Measurements from ENCODE around the gene ACKR3.
A peak's percentile ranks its signal among the peaks of the same experiment; 100 is the strongest.

ACKR3 gene

DNA sequence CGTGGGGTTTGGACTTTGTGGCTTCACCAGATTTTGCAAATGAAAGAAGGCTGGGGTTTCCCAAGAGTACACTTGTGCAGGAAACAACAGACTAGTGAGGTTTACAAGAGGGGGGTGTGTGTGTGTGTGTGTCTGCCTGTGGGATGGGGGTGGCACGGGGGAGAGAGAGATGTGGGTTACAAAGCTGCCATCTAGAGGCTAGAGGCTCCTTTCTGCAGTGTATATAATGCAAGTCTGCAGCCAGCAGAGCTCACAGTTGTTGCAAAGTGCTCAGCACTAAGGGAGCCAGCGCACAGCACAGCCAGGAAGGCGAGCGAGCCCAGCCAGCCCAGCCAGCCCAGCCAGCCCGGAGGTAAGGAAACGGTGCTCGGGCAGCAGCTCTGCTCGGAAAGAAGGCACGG is at the start of gene ACKR3:
TSS of gene ACKR3 (plus strand) at position 253 of the 401 bp plus-strand sequence. CDS start 10,641 bp downstream, outside the sequence.
- peak; percentile 38 to 64 (median 45) for DNase-seq (ENCODE audit: low read depth in 3 of 3)

DNA sequence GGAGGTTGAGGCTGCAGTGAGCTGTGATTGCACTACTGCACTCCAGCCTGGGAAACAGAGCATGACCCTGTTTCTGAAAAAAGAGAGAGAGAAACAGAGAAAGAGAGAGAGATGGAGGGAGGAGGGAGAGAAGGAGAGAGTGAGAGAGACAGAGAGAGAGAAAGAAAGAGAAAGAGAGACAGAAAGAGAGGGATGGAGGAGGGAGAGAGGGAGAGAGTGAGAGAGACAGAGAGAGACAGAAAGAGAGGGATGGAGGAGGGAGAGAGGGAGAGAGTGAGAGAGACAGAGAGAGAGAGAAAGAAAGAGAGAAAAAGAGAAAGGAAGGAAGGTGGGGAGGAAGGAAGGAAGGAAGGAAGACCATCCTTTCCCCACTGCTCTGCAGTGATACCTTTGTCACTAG is 48.1 kb upstream of the ACKR3 start:
- no peak for DNase-seq (ENCODE audit: low read depth in 3 of 3)

DNA sequence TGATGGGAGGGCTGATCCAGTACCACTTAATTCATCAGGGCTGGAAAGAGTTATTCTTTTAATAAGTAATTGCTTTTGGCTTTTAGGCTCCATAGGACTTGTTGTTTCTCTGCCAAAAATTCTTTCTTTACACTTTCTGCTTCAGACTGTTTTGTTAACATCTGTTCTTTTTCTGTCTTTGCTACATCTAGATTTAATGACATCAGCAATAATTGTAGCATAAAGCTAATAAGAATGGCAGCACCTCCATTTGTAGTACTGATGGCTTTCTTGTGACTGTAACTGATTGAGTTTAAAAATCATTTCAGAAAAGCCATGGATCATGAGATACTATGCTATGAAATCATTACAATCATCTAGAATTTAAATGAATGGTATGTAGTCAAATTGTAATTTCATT is 46.4 kb upstream of the ACKR3 start:
- no peak for DNase-seq (ENCODE audit: low read depth in 3 of 3)

DNA sequence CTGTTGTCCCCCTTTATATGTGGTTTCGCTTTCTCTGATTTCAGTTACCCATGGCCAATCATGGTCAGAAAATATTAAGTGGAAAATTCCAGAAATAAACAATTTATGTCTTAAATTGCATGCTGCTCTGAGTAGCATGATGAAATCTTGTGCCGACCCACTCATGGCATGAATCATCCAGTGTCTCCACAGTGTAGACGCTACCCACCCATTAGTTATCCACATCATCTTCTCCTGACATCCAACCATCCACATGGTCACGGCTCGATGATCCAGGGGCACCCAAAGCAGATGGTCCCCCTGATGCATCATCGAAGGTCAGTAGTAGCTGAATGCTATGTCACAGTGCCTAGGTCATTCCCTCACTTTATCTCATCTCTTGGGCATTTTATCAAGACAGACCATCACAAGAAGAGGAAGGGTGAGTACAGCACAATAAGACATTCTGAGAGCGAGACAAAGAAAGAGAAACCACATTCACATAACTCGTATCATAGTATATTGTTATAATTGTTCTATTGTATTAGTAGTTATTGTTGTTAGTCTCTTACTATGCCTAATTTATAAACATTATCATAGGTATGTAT is 44.1 kb upstream of the ACKR3 start:
- DNase-seq (ENCODE audit: low read depth in 3 of 3), result no peak

DNA sequence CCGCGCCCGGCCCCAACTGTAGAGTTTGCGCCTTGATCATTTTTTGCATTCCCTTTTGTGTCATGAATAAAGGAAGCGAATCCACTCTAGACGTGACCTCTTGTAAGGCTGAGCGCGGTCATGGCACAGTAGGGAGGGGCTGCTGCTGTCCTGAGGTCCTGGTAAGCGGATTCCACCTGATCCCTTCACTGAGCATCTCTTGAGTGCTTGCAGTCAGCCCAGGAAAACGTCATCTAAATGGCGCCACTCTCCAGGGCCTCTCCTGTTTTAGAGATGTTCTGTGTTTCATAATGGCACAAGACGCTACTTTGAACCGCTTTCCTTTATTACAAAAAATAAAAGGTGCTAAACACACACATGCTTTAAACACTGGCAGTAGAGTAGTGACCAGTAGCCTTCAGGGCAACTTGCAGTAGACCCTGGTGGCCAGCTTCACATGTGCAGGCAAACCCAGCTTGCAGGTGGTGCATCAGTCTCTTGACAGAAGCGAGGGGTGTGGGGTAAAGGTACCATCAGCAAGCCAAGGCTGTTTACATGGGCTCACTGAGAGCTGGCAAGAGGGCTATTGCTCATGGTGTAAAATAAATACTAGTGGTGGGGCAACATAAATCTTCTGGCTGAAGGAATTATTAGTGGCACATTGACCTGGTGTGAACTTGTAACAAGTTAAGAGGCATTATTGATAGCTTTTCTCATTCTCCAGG is 43.0 kb upstream of the ACKR3 start:
- DNase-seq (ENCODE audit: low read depth in 3 of 3), result no peak

DNA sequence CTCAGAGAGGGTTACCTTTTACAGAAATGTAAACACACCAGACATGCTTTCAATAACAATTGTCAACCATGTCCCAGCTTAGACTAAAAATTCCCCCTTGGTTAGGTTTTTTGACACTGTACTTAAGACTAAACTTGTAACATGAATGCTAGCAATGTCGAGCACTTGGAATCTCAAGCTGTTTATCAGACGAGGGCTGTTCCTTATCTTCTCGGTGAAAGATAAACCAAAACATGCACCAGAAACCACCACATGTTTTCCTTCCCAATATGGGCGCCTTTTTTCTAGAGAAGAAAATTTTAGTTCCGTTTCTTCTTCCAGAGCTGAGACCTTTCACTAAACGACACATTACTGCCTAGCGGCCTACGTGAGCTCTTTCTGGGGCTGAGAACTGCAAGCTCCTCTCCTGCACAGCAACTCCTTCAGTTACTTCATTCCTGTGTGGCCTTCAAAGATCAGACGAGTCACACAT is 42.4 kb upstream of the ACKR3 start:
- DNase-seq (ENCODE audit: low read depth in 3 of 3), result no peak

DNA sequence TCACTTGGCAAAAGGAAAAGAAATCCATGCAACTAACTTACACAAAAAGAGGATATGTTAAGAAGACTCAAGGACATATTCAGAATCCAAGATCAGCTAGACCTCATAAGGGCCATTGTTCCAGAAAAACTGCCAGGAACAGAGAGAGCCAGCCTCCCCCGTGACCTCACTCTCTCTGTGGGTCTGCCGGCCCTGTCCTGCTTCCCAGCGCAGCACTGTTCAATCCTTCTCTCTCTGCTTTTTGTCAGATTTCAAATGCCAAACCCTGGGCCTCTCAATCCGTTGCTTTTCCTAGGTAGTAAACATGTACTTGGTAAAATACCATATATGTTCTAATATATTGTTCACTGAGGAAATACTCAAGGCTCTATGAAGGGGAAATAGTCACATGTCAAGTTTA is 40.0 kb upstream of the ACKR3 start:
- DNase-seq (ENCODE audit: low read depth in 3 of 3), result no peak

DNA sequence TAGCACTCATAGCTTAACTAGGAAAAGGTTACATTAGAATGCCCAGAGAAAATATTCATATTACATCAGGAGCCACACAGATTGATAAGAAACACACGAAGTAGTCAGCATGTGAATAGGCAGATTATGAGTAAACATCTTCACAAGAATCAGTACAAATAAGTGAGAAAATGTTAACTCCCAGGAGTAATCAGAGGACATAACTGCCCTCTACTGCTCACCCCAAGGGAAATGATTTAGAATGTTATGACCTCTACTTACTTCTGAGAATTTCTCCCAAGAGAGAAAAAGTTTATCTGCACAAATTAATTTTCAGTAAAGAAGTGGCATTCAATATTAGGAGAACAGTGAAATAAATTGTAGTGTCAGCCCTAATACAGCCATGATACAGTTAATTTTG is 39.1 kb upstream of the ACKR3 start:
- no peak for DNase-seq (ENCODE audit: low read depth in 3 of 3)

DNA sequence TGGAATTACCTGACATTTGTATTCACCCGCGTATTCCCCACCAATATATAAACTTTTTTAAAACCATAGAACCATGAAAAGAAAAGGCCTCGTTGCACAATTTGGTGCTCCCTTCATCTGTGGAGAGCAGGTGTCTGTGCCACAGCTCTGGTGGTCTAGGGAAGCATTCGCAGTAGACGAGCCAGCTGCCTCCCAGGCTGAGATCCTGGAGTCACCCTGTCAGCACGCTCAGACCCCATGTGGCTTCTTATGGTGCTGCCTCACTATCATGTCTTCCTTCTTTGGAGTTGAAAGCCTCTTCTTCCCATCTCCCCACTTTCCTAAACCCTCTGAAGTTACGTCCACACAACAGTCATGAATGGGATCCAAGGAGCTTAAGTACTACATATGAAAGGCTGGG is 38.4 kb upstream of the ACKR3 start:
- DNase-seq (ENCODE audit: low read depth in 3 of 3), result no peak

DNA sequence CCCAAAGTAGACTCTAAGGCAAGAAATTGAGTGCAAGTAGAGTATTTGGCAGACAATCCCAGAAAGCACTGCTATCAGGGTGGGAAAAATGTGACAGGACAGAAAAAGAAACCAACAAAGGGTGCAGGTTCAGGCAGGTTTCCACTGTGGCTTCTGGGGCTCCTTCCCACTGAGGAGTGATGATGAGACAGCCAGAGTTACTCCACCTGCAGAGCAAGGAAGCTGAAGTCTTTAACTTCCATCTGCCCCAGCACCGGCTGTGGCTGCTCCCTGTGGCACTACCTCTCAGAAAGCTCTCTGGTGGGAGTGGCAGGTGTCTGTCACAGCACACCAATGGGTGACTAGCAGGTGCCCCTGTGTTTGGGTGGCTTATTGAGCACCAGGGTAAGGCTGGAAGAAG is 37.6 kb upstream of the ACKR3 start:
- no peak for DNase-seq (ENCODE audit: low read depth in 3 of 3)

DNA sequence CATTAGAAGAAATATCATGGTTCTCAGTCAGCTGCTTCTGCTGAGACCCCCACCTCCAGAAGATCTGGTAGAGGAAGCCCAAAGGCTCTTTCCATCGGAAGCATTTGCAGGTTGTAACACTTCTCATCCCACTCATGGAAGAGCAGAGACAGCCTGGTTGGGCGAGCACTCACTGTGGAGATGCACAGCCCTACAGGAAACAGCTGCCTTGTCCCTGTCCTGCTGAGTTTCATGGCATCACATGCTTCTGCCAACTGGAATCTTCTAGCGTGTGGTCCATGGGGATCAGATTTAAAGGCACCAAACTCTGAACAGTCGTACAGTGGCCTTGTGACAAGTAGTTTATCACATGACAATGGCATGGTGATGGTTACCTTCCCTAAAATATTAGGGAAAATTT is 36.3 kb upstream of the ACKR3 start:
- DNase-seq (ENCODE audit: low read depth in 3 of 3), result no peak

DNA sequence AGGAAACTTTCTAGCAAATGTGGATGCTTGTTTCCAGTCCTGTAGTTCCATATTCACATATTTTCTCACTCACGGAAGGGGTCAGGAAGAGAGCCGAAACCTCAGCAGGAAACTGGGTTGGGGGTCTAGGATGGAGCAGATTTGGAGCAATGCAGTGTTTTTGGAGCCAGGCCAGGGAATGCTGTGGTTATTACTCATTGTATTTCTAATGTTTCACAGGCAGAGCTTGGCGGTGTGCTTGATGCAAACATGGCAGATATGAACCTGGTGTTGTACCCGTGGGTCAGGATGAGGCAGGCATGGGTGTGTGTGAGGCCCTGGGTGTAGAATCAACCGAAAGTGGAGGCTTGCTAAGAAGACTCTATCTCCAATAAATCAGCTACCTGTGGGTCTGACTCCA is 34.6 kb upstream of the ACKR3 start:
- no peak for DNase-seq (ENCODE audit: low read depth in 3 of 3)

DNA sequence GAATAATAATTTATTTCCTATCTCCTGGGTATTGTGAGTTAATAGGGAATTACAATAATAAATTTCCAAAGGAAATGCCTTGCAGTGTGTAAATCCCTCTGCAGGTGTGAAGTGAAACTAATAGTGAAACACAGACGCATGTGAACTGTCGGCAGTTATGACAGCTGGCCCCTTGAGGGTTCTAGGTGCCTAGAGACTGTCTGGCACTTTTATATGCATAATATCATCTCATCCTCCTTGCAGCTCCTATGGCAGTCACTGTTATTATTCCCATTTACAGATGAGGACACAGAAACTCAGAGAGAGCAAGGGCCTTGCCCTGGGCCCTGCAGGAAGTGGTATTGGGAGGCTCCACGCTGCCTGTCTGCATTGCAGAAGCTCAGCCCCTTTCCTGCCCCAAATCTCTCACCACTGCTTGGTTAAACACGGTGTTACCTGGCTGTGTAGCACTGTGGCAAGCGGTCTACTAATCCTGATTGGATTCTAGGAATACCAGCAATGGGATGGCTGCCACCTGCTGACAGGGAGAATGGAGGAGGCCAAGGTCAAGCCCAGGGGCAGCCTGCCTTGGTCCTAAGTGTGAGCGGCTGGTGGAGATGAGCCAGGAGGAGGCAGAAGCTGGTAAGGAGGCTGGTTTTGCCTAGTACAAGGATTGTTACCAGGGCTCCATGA is 32.8 kb upstream of the ACKR3 start:
- DNase-seq (ENCODE audit: low read depth in 3 of 3), result peak in 1 of 3 experiments; percentile 42

DNA sequence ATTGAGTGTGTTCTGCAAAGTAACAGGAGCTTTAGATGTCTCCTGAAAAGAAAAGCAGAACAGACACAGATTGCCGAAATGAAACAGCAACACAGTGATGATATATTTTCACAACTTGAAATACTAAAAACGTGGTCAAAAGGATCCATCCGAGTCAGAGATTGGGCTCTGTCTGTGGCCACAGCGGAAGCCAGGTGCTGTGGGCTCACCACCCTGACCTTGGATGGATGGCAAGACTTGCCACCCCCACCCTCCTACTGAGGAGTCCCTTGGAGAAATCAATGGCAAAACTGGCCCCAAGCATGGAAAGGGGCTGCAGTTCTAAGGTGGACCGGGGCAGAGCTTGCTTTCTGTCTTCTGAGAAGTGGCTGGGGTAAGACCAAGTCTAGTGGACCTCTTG is 31.4 kb upstream of the ACKR3 start:
- DNase-seq (ENCODE audit: low read depth in 3 of 3), result no peak

DNA sequence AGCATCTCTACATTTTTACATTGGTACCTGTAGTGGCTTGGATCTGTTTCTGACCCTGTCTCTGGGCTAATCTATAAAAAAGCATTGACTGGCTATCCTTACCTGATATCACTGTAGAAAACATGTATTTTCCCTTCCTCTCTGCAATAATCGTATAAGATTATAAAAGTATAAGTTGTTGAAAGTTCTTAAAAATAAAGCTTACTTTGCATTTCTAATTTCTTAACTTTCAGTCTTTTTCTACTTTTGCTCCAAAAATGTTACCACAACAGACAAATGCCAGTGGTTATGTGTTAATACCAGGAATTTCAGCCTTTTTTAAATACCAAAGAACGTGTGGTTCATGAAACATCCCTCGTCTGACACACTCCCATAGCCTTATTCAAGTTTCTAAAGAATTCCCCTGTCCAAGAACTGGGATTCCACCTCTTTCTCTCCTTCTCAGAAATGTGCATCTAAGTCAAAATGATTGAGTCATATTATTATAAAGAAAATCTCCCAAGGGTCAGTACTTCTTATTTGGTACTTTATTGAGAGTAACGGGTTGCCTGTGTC is 28.5 kb upstream of the ACKR3 start:
- DNase-seq (ENCODE audit: low read depth in 3 of 3), result no peak

DNA sequence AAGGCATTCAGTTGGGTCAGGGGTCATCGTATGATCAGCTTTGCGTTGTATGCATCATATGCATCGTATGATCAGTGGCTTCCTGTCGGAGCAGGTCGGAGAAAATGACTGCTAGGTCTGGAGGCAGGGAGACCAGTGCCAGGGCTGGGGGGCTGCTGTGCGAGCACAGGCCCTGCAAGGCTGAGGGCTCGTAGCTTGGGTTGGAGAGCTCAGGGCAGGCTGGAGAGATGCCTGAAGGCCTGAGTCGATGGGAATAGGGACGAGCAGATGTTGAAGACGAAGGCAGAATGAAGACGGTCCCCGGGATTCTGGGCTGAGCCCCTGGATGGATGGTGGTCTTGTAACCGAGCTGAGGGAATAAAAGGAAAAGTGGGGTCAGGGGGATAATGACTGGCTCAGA is 25.3 kb upstream of the ACKR3 start:
- no peak for DNase-seq (ENCODE audit: low read depth in 3 of 3)

DNA sequence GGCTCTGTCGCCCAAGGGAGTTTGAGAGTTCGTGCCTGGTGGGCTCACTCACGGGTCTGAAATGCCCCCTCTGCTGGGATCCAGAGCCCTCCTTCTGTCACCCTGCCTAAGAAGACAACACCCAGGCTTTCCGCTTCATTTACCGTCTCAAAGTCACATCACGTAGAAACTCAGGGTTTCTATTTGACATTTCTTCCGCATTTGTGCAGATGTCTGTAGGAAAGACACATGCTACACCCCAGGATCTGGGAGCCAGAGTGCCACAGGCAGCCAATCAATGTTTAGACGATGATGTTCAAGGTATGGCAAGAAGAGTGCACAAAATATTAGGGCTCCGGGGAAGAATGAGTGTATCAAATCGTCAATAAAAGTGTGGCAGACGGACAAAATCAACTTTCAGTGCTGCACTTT is 24.4 kb upstream of the ACKR3 start:
- DNase-seq (ENCODE audit: low read depth in 3 of 3), result no peak

DNA sequence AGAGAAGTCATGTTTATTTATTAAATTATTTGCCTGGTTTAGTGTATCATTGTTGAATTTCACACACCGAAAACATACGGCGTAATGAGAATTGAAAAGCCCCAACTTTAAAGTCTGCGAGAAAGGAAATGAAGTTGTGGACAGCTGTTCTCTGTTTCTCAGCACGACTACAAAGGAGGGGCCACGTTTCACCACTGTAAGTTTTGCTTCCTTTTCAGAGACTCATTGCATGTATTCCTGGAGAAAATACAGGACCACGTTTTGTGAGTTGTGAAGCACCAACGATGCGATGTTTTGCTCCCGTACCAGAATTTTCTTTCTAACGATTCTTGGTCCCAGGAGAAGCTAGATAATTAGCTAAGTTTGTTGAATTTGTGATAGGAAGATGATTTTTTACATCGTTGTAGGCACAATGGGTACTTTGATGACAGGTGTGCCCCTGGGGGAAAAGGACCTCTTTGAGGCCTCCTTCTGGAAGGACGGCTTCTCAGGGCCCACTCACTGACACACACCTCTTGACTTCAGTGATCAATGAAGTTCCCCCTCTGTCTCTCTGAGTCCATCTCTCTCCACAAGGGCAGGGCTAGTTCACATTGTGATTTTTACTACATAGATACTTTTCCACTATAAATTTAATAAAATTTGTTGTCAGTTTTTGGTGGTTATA is 23.7 kb upstream of the ACKR3 start:
- DNase-seq (ENCODE audit: low read depth in 3 of 3), result no peak

DNA sequence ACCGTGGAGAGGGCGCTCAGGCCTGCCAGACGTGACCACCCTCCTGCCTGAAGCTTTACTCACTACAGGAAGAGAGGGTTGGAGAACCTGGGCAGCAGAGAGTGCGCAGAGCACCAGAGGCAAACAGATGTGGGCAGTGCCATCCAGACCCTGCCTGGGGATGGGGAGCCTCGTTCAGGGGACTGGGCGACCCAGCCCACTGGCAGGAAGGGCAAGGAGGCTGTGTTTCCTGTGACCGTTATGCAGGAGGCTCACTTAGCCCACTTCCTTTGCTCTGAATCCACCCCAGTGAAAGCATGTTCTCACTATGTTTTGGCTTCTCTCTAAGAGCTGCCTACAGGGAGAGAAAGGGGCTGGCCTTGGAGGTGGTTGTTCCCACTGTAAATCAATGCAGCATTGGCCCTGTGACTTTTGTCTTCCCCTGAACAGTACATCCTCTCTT is 23.0 kb upstream of the ACKR3 start:
- no peak for DNase-seq (ENCODE audit: low read depth in 3 of 3)

DNA sequence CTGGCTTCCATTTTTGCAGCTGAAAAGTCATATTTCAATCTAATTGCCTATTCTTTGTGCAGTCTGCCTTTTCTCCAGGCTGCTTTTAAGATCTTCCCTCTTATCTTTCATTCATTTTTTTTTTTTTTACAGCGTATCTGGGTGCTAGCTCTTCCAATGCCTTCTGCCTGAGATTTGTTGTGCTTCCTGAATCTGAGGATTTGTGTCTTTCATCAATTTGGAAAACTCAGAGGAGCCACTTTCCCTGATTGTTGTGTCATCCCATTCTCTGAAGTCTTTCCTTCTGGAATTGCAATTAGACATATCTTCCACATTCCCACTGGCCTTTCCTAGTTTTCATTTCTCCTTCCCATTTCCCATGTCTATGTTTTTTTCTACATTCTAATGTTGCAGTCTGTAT is 21.9 kb upstream of the ACKR3 start:
- DNase-seq (ENCODE audit: low read depth in 3 of 3), result no peak

DNA sequence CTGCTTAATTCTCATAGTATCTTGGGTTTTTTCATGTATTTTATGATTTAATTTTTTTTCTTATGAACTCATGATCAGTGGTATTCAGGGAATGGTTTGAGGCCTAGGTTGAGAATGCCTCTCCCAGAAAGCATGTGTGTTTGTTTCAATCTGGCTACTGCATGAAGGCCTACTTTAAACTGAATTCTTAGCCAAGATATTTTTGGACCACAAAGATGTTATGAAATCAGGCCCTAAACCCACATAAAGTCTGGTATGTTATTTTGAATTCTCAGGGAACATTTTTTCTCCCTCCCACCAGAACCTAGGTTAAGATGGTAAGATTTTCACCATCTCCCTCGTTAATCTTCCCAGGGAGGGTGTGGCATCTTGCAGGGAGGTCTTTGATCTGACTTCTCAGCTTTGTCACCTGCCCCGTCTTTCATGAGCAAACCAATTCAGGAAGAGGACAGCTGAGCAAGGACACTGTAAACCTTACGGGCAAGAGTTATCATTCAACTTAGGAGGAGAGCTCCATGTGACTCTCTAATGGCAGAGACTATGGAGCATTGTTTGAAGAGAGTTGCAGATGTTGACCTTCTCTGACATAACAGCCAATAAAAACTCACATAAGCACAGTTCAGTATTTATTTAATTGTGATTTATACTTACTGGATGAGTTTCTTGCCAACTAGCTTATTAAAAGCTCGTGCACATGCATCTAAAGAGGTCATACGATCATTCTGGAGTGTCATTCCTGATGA is 21.3 kb upstream of the ACKR3 start:
- DNase-seq (ENCODE audit: low read depth in 3 of 3), result no peak

DNA sequence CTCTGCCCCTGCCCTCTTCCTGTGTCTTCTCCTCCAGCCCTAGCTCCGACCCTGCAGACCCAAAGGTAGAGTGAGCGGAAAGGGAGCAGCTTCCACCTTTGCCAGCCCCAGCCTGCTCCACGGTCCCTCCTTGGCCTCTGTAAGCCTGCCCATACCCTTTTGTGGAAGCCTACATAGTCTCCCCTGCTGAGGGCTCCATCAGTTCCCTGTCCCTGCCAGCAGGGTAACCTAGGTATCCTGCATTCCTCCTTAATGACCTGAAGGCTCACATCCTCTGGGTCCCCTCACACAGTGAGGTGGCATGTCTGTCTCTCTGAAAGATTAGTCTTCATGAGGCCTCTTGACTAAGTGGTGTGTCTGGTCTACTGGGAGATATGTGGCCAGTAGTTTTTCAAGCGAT is 20.5 kb upstream of the ACKR3 start:
- no peak for DNase-seq (ENCODE audit: low read depth in 3 of 3)
